B cell (primary cell): ENCODE measurements around the gene TCERG1L.

Experiments
- EZH2 ChIP-seq: IDR thresholded peaks from 2 replicates; pipeline ENCODE4 v1.6.1; 2012; ENCODE audit warnings: borderline replicate concordance, low read depth, mild to moderate bottlenecking, moderate library complexity, low read length; ENCODE audit not compliant: insufficient read depth, poor library complexity, severe bottlenecking
- TF ChIP-seq, protein P1 (sequence below): fragments of 200-600 bp; IDR thresholded peaks from one replicate; pipeline ENCODE4 v1.8.0; 2022; ENCODE audit warnings: antibody characterized with exemption, mild to moderate bottlenecking

DNA sequence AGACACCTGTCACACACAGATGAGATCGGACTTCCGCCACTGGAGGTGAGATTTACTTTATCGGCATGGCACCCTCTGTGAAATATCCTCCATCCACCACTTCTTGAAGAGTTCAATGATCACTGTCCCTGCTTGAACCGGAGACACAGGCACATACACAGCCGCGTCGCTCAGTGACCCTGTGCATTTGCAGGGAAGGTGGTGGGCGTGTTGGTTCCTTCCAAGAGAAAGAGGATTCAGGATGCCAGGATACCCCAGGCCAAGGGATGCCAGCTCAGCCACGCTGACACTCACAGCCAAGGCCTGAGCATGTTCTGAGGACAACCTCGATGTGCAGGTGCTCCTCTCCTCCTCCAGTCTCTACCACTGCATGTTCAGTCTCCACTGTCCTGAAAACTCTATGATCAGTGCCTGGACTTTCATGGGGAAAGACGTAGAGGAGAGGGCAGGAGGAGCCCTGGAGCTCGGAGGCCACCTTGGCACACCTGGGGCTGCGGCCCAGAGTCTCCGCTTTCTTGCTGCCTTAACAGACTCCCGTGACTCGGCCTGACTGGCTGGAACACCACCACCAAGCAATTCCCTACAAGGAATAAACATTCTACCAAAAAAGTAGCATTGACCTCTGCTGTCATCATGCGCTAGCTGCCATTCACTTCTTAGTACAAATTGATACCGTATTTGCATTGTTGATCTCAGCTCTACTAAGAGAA, 115.2 kb downstream of the TCERG1L start:
- TF ChIP-seq, protein P1, sequence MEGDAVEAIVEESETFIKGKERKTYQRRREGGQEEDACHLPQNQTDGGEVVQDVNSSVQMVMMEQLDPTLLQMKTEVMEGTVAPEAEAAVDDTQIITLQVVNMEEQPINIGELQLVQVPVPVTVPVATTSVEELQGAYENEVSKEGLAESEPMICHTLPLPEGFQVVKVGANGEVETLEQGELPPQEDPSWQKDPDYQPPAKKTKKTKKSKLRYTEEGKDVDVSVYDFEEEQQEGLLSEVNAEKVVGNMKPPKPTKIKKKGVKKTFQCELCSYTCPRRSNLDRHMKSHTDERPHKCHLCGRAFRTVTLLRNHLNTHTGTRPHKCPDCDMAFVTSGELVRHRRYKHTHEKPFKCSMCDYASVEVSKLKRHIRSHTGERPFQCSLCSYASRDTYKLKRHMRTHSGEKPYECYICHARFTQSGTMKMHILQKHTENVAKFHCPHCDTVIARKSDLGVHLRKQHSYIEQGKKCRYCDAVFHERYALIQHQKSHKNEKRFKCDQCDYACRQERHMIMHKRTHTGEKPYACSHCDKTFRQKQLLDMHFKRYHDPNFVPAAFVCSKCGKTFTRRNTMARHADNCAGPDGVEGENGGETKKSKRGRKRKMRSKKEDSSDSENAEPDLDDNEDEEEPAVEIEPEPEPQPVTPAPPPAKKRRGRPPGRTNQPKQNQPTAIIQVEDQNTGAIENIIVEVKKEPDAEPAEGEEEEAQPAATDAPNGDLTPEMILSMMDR: no peak
- TF ChIP-seq EZH2: no peak
